Natural killer cell treated with Interleukin-12 subunit alpha and Interleukin-12 subunit beta and Interleukin-15 and Interleukin-18, amount 100 ng/mL, for 72 hours (primary cell): ENCODE data around the gene PDK2. TPM values are rescaled to one million over a fixed set of nuclear protein-coding genes. Genes with fewer than 3 reads are reported as not detected.

Source experiments
- ATAC-seq, 2 donors: fragments of 150-1000 bp; cut with Tn5 transposase in 1 of 2; sonication (Bioruptor Pico), chemical (Tn5 transposase) in 1 of 2; 2 replicates each; pipeline ENCODE4 v1.10.0; 2021
- DNase-seq: peaks from one replicate; pipeline ENCODE4 v3.0.0; 2022; ENCODE audit warnings: low spot score
- H3K27ac Mint-ChIP-seq, 2 donors: 1 replicate in 1 of 2; 2 replicates in 1 of 2; pipeline ENCODE4 v1.8.0; 2022; ENCODE audit warnings: mixed read lengths in 2 of 2, mild to moderate bottlenecking in 1 of 2, moderate library complexity in 1 of 2
- H3K27me3 Mint-ChIP-seq, 2 donors: 1 replicate in 1 of 2; 2 replicates in 1 of 2; pipeline ENCODE4 v1.8.0; 2022; ENCODE audit warnings: mixed read lengths in 2 of 2
- H3K36me3 Mint-ChIP-seq: one replicate; pipeline ENCODE4 v1.8.0; 2022; ENCODE audit warnings: mixed read lengths
- H3K4me1 Mint-ChIP-seq, 2 donors: 1 replicate in 1 of 2; 2 replicates in 1 of 2; pipeline ENCODE4 v1.8.0; 2022; ENCODE audit warnings: low read depth in 2 of 2, mixed read lengths in 2 of 2, mild to moderate bottlenecking in 1 of 2
- H3K4me3 Mint-ChIP-seq: one replicate; pipeline ENCODE4 v1.8.0; 2022; ENCODE audit warnings: mixed read lengths
- H3K9me3 Mint-ChIP-seq: 2 replicates; pipeline ENCODE4 v1.8.0; 2022; ENCODE audit warnings: mixed read lengths
- total RNA-seq, 2 donors: library from RNA; stranded (reverse); gene quantifications; one replicate each; pipeline ENCODE4 v1.2.3, GENCODE V29; 2022

The PDK2 gene
- total RNA-seq, 2 donors from 2014 or later = 11.8 to 13.7 TPM

GRCh38 chr17:50103941-50104340 lies 8.8 kb downstream of the PDK2 start:
- Mint-ChIP-seq H3K9me3 (no peaks in the 10 kb centered on the region), H3K27ac (no peak overlapping the region), H3K4me3 (no peak overlapping the region)

GRCh38 chr17:50105811-50106210 lies 10.7 kb downstream of the PDK2 start:
- Mint-ChIP-seq H3K4me3 (no peak overlapping the region), H3K36me3 (no peaks in the 10 kb centered on the region), H3K9me3 (no peaks in the 10 kb centered on the region), H3K4me1 (peaks cover 0 to under 1% of the 10 kb centered on the region in 2 donors), H3K27me3 (no peaks in the 10 kb centered on the region), H3K27ac (no peak overlapping the region)
- ATAC-seq (no peak), DNase-seq (peak; percentile 46)

More at GRCh38 chr17:50103941-50104340, 8.8 kb downstream of the PDK2 start:
- DNase-seq (no peak), ATAC-seq (no peak)
- Mint-ChIP-seq H3K4me1 (peaks cover 13 to 16% of the 10 kb centered on the region in 2 donors), H3K27me3 (no peaks in the 10 kb centered on the region), H3K36me3 (no peaks in the 10 kb centered on the region)

- no peaks in the 10 kb centered on the region for H3K36me3 Mint-ChIP-seq
Measured at GRCh38 chr17:50106393-50107131, 11.4 kb downstream of the PDK2 start.

GRCh38 chr17:50107790-50108414 lies 12.8 kb downstream of the PDK2 start:
- no peak for ATAC-seq
- H3K9me3 Mint-ChIP-seq = no peaks in the 10 kb centered on the region
- H3K27me3 Mint-ChIP-seq = no peaks in the 10 kb centered on the region
- H3K27ac Mint-ChIP-seq = no peak overlapping the region
- H3K4me1 Mint-ChIP-seq = no peaks in the 10 kb centered on the region
- H3K4me3 Mint-ChIP-seq = no peak overlapping the region
- H3K36me3 Mint-ChIP-seq = no peaks in the 10 kb centered on the region
- peak; percentile 35 for DNase-seq

More at GRCh38 chr17:50106393-50107131, 11.4 kb downstream of the PDK2 start:
- H3K4me1 Mint-ChIP-seq = no peaks in the 10 kb centered on the region
- ATAC-seq (no peak), DNase-seq (peak; percentile 18)
- no peak overlapping the region for H3K4me3 Mint-ChIP-seq
- no peaks in the 10 kb centered on the region for H3K9me3 Mint-ChIP-seq
- no peak overlapping the region for H3K27ac Mint-ChIP-seq
- no peaks in the 10 kb centered on the region for H3K27me3 Mint-ChIP-seq

- DNase-seq = no peak
- Mint-ChIP-seq H3K4me3 (no peak overlapping the region), H3K36me3 (no peaks in the 10 kb centered on the region)
Measured at GRCh38 chr17:50108556-50108955, 13.4 kb downstream of the PDK2 start.

GRCh38 chr17:50109207-50109606 lies 14.1 kb downstream of the PDK2 start:
- Mint-ChIP-seq H3K27me3 (no peaks in the 10 kb centered on the region), H3K4me1 (no peaks in the 10 kb centered on the region), H3K9me3 (no peaks in the 10 kb centered on the region), H3K27ac (no peak overlapping the region), H3K36me3 (no peaks in the 10 kb centered on the region), H3K4me3 (no peak overlapping the region)
- ATAC-seq (no peak), DNase-seq (no peak)

More at GRCh38 chr17:50108556-50108955, 13.4 kb downstream of the PDK2 start:
- no peaks in the 10 kb centered on the region for H3K4me1 Mint-ChIP-seq
- ATAC-seq = no peak
- no peaks in the 10 kb centered on the region for H3K9me3 Mint-ChIP-seq
- H3K27ac Mint-ChIP-seq = no peak overlapping the region
- H3K27me3 Mint-ChIP-seq = no peaks in the 10 kb centered on the region

- Mint-ChIP-seq H3K27me3 (peaks cover 0 to under 1% of the 10 kb centered on the region in 2 donors), H3K36me3 (no peaks in the 10 kb centered on the region), H3K4me1 (peaks cover 0 to under 1% of the 10 kb centered on the region in 2 donors), H3K27ac (no peak overlapping the region), H3K9me3 (no peaks in the 10 kb centered on the region), H3K4me3 (no peak overlapping the region)
- DNase-seq = no peak
- ATAC-seq = no peak
Measured at GRCh38 chr17:50109785-50110184, 14.6 kb downstream of the PDK2 start.

- DNase-seq (no peak), ATAC-seq (no peak)
- Mint-ChIP-seq H3K27ac (no peak overlapping the region), H3K9me3 (no peaks in the 10 kb centered on the region), H3K27me3 (peaks cover 6 to 7% of the 10 kb centered on the region in 2 donors), H3K4me3 (no peak overlapping the region), H3K36me3 (no peaks in the 10 kb centered on the region), H3K4me1 (peaks cover 4 to 6% of the 10 kb centered on the region in 2 donors)
Measured at GRCh38 chr17:50110591-50111349, 15.6 kb downstream of the PDK2 start.

- ATAC-seq (no peak), DNase-seq (no peak)
- no peak overlapping the region for H3K4me3 Mint-ChIP-seq
- no peak overlapping the region for H3K27ac Mint-ChIP-seq
- no peaks in the 10 kb centered on the region for H3K36me3 Mint-ChIP-seq
- H3K4me1 Mint-ChIP-seq = peaks cover 7 to 9% of the 10 kb centered on the region in 2 donors
- no peaks in the 10 kb centered on the region for H3K9me3 Mint-ChIP-seq
- peaks cover 7 to 14% of the 10 kb centered on the region in 2 donors for H3K27me3 Mint-ChIP-seq
Measured at GRCh38 chr17:50111673-50112655, 16.8 kb downstream of the PDK2 start.

GRCh38 chr17:50112694-50113093 lies 17.5 kb downstream of the PDK2 start:
- no peaks in the 10 kb centered on the region for H3K36me3 Mint-ChIP-seq
- no peak overlapping the region for H3K27ac Mint-ChIP-seq
- H3K9me3 Mint-ChIP-seq = no peaks in the 10 kb centered on the region
- ATAC-seq (no peak), DNase-seq (no peak)
- H3K4me3 Mint-ChIP-seq = no peak overlapping the region
- peaks cover 8 to 13% of the 10 kb centered on the region in 2 donors for H3K4me1 Mint-ChIP-seq
- peaks cover 7 to 18% of the 10 kb centered on the region in 2 donors for H3K27me3 Mint-ChIP-seq

- H3K36me3 Mint-ChIP-seq = no peaks in the 10 kb centered on the region
- DNase-seq = no peak
- no peak overlapping the region for H3K27ac Mint-ChIP-seq
- peaks cover 8 to 13% of the 10 kb centered on the region in 2 donors for H3K4me1 Mint-ChIP-seq
- H3K27me3 Mint-ChIP-seq = peaks cover 7 to 25% of the 10 kb centered on the region in 2 donors
- no peak overlapping the region for H3K4me3 Mint-ChIP-seq
- ATAC-seq = no peak
- H3K9me3 Mint-ChIP-seq = no peaks in the 10 kb centered on the region
Measured at GRCh38 chr17:50113624-50114320, 18.6 kb downstream of the PDK2 start.

GRCh38 chr17:50114401-50114800 lies 19.2 kb downstream of the PDK2 start:
- no peak for DNase-seq
- H3K27ac Mint-ChIP-seq = no peak overlapping the region
- no peak overlapping the region for H3K4me3 Mint-ChIP-seq

More at GRCh38 chr17:50114401-50114800, 19.2 kb downstream of the PDK2 start:
- Mint-ChIP-seq H3K27me3 (peaks cover 10 to 28% of the 10 kb centered on the region in 2 donors), H3K4me1 (peaks cover 8 to 13% of the 10 kb centered on the region in 2 donors), H3K9me3 (no peaks in the 10 kb centered on the region), H3K36me3 (no peaks in the 10 kb centered on the region)
- no peak for ATAC-seq
